Measurements from ENCODE around the gene KLK4. TPM values are rescaled to one million over a fixed set of nuclear protein-coding genes. Genes with fewer than 3 reads are reported as not detected.

KLK4 gene
- total and polyA plus RNA-seq, 12 donors, result 0.28 to 16.8 (median 3.2) TPM; not detected in 4

- Histone ChIP-seq H3K4me3 (no peak overlapping the region), H3K27ac (no peak overlapping the region), H3K36me3 (replicated peaks in 1 of 2) (no peaks in the 10 kb centered on the region), H3K9me3 (replicated peaks in 1 of 3) (no peaks in the 10 kb centered on the region), H3K4me1 (replicated peaks in 1 of 2) (no peaks in the 10 kb centered on the region), H3K27me3 (no peaks in the 10 kb centered on the region)
- WGBS, 4 donors, result 69 to 96% (median 82%) methylated on average over 5 of the region's 5 CpGs
- no peak for TF ChIP-seq POLR2A (IDR thresholded peaks at IDR 0.05)
- TF ChIP-seq, protein P1, sequence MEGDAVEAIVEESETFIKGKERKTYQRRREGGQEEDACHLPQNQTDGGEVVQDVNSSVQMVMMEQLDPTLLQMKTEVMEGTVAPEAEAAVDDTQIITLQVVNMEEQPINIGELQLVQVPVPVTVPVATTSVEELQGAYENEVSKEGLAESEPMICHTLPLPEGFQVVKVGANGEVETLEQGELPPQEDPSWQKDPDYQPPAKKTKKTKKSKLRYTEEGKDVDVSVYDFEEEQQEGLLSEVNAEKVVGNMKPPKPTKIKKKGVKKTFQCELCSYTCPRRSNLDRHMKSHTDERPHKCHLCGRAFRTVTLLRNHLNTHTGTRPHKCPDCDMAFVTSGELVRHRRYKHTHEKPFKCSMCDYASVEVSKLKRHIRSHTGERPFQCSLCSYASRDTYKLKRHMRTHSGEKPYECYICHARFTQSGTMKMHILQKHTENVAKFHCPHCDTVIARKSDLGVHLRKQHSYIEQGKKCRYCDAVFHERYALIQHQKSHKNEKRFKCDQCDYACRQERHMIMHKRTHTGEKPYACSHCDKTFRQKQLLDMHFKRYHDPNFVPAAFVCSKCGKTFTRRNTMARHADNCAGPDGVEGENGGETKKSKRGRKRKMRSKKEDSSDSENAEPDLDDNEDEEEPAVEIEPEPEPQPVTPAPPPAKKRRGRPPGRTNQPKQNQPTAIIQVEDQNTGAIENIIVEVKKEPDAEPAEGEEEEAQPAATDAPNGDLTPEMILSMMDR (IDR thresholded peaks at IDR 0.05), result no peak
- no peak for DNase-seq
- intact Hi-C loops (cut with DNase I), result no loop called here
Measured at GRCh38 chr19:50891253-50891625, 20.0 kb downstream of the KLK4 start.

DNA sequence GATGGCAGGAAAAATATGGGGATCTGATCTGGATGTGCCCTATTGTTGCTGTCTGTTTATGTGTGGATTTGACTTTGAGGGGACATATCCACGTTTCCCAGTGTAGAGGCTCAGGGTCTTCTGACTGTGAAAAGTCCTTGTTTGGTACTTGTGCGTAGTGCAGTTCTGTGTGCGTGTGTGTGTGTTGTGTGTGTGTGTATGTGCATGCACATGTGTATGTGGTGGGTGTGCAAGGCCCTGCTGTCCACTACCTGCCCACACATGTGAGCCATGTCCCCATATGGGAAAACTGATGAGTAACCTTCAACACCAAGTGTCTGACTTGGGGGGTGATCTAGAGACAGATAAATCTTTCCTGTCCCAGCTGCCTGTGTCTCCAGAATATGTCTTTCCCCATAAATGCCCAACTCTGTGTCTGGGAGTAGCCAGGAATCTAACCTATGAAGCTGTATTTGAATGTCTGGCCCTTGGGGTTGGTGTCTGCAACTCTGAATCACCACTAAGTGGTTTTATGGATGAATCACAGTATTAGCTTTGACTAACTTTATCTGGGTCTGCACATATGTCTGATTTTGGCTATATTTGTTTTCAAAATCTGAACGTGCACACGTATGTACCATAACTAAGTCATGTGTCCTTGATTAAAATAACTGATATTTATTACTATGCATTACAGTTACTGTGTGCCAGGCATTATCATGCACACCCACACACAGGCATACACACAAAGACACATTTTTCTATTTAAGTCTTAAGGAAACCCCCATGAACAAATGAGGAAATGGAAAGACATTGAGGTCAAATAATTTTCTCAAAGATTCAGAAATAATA lies 20.6 kb downstream of the KLK4 start:
- TF ChIP-seq, protein P1 (IDR thresholded peaks at IDR 0.05), result no peak
- TF ChIP-seq POLR2A (IDR thresholded peaks at IDR 0.05), result no peak
- Histone ChIP-seq H3K4me3 (no peak overlapping the region), H3K4me1 (replicated peaks in 1 of 2) (no peaks in the 10 kb centered on the region), H3K9me3 (replicated peaks in 1 of 3) (no peaks in the 10 kb centered on the region), H3K27me3 (no peaks in the 10 kb centered on the region), H3K27ac (peak overlapping the region in 2 of 5 donors; percentile 22 to 77), H3K36me3 (replicated peaks in 1 of 2) (no peaks in the 10 kb centered on the region)
- WGBS, 4 donors, result 26 to 68% (median 64%) methylated on average over 3 to 5 of the region's 5 CpGs
- intact Hi-C loops (cut with DNase I), result no loop called here
- DNase-seq, result no peak

DNA sequence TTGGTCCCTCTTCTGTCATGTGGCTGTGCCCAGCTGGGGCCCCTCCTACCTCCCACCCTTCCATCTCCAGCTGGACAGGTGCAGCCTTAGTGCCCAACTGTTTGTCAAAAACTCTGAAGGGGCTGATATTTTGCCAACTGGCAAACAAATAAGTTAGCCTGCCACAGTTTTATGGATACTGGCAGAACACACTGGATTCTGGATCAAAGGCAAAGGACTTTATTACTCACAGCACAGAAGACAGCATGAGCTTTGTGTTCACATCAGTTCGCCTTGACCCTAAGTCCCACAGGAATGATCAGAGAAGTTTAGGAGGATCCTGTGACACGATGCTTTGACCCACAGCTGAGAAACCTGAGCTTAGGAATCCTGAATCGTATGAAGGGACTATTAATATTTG lies 21.6 kb downstream of the KLK4 start:
- intact Hi-C loops (cut with DNase I), result no loop called here
- Histone ChIP-seq H3K36me3 (replicated peaks in 1 of 2) (no peaks in the 10 kb centered on the region), H3K27ac (peak overlapping the region in 2 of 5 donors; percentile 22 to 77), H3K27me3 (no peaks in the 10 kb centered on the region), H3K4me3 (no peak overlapping the region), H3K9me3 (replicated peaks in 1 of 3) (no peaks in the 10 kb centered on the region), H3K4me1 (replicated peaks in 1 of 2) (no peaks in the 10 kb centered on the region)
- WGBS, 4 donors, result 17 to 58% (median 38%) methylated on average over 3 of the region's 3 CpGs
- DNase-seq, result peak in 2 of 7 donors; percentile 21 to 33
- no peak for TF ChIP-seq POLR2A (IDR thresholded peaks at IDR 0.05)
- TF ChIP-seq, protein P1 (IDR thresholded peaks at IDR 0.05), result no peak

DNA sequence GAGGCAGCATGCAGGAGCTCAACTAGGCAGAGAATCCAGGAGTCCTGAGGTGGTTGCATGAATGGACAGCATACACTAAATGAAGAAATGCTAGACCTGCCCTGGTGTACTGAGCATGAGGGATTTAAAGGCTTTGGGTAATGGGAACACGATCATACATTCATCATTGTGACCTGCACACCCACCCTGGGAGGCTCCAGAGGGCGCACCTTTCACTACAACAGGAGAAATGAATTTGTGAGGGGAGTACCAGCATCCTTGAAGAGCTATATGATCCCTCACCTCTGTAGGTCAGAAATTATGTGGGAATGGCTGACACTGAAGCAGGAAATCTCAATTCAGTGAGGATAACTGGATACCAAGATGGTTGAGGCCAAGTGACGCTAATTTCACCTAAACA lies 29.0 kb downstream of the KLK4 start:
- Histone ChIP-seq H3K36me3 (replicated peaks in 1 of 2) (no peaks in the 10 kb centered on the region), H3K27ac (no peak overlapping the region), H3K4me3 (no peak overlapping the region), H3K27me3 (no peaks in the 10 kb centered on the region), H3K9me3 (replicated peaks in 1 of 3) (no peaks in the 10 kb centered on the region), H3K4me1 (replicated peaks in 1 of 2) (no peaks in the 10 kb centered on the region)
- WGBS, 4 donors, result 48 to 80% (median 79%) methylated on average over 3 of the region's 3 CpGs
- no peak for DNase-seq
- intact Hi-C loops (cut with DNase I), result no loop called here
- TF ChIP-seq, protein P1 (IDR thresholded peaks at IDR 0.05), result no peak
- TF ChIP-seq POLR2A (IDR thresholded peaks at IDR 0.05), result no peak

All from adrenal gland (tissue), 12 donors.